8988T (cell line): ENCODE results near the gene SBF2.
A peak's percentile ranks its signal among the peaks of the same experiment; 100 is the strongest.

Source experiments
- DNase-seq: peaks from one replicate; pipeline ENCODE4 v3.0.0; 2011

Gene SBF2

DNA sequence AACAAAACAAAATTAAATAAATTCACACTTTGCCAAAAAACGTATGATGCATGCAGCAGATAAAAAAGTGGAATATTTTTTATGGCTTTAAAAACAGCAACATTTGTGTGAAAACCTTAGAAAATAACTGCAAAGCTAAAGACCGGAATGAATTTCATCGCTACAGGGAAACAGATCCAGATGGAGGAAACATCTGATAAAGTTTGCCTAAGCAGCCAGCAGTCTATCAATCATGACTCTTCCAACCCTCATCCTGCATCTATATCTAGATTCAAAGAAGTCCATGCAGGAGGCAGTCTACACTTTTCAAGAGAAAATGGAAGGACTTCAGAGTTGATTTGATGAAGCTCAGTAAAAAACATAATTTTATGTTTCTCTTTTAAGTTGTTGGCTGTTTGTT is 503.3 kb downstream of the SBF2 start:
- DNase-seq, result no peak

DNA sequence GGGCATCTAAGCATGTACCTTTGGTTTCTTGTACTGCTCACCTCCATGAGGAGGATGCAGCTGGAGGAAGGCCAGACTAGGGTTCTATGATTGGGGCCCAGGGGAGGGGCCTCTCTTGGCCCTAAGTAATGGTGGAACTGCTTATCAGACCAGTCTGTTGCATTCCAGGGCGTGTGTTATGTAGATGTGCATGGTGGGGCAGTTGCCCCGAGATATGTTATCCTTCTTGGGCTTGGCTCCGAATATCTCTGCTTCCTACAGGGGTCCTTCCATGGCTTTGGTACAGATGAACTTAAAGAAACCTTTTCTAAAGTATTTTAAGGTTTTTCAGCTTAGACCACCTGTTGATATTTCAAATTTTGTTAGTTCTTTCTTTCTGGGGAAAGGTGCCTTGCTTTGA is 504.1 kb downstream of the SBF2 start:
- no peak for DNase-seq

DNA sequence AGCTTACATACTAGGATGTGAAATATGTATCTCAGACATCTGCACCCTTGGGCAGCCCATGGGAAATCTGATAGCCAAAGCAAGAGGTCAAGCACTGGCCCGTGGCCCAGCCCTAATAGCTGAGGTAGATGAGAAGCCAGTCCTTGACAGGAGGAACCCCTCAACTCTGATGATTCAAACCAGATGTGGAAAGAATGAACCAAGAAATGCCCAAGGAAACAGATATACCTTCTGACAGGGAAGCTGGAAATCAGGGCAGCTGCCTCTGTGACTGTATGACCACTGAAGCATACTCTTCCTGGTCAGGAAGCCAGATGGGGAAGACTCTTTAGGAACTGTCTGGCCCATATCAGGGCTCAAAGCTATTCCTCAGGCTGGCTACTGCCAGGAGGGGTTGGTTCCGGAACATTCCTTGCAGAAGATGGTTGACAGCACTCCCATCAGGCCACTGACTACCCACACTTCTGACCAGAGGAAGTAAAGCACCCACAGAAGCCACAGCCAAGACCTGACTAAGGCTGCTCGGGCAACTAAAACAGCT is 506.0 kb downstream of the SBF2 start:
- DNase-seq, result no peak

DNA sequence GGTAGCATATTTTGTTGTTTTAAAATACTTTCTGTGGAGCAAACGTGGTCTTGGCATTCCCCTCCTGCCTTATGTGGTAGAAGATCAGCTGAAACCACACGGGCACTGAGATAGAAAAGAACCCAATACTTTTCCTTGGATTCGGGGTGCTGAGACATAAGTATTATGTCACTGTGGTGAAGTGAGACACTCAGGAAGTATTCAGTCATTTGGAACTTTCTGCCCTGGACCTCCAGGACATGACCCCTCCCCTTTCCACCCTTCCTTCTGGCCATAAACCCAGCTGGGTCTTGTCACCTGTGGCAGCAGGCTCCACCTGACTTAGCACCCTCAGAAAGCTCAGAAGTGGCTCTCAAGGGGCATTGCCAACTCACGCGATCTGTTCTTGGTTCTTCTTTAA is 506.8 kb downstream of the SBF2 start:
- DNase-seq, result no peak

DNA sequence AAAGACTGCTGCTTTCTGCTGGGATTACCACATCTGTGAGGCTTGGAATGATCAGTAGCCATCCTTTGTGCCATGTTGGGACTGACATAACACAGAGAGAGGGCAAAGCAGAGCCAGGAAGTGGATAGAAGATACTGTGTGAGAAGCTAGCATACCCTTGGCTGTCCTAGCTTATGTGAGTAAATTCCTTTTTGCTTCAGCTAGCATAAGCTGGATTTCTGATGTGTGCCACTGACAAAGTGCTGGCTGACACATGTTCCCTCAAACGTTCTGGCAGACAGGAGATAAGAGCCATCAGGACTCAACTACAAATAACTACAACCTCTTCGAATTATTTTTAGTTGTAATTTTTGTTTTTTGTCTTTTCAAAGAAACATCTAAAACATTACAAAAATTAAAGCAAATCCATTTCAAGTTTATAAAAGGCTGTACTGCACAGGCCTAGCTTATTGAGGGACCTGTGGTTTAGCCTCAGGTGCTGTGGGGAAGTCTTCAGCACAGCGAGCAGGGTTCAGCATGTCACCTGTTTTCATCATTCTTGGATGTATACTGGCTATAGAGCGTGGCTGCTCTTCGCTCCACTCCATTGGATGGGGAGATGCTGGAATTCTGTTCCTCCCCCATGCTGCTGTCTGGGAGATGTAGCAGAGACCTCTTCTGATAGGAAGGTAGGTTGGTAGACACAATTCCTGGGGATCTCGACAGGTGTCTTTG is 509.3 kb downstream of the SBF2 start:
- DNase-seq, result no peak

DNA sequence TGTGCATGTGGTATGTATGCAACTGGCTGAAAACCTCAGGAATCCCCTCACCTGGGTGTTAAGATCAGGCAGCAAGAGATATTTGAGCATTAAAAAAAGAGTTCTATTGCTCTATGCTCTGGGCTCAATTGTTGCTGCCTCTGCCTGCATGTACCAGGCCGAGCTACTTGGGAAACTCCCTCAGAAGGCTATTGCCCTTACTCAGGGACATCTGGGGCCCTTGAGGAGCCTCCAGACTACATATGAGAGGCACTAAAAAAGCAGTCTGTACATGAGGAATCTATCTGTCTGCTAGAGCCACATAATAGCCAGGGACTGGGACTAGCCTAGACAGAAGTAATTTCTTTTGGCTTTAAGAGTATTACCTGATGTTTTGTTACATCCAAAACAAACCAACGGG is 510.0 kb downstream of the SBF2 start:
- DNase-seq, result no peak

DNA sequence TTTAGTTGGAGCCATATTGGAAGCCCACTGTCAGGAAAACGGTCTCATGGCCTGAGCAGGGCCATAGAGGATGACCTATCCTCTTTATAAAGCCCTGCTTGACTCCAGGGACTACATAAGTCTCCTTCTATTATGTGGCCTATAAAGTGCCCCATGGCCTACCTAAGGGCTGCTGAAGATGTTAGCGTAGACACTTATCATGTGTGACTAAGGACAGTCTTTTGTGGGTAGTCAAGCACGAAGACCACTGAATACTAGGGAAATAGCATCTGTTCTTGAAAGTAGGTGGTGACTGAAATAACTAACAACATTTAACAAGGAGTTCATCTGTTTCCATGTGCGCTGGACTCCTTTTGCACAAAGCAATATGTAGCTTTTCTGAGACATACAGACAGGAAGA is 513.1 kb downstream of the SBF2 start:
- DNase-seq, result no peak

DNA sequence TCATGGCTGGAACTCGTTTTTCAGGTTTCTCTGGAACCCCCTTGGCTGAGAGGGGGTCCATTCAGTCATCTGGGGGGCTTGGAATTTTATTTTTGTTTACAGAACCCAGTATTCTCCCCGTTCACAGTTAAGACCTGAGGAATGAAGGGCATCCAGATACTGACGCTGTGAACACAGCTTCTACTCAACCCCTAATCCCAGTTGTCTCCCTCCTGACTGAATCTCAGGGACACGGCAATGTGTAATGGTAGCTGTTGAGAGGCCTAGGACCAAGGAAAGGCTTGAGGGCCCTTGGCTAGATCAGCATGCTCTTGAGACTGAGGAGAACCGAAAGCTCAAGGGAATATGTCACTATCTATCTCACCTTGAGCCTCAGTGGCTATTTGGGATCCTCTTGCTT is 516.5 kb downstream of the SBF2 start:
- DNase-seq, result no peak

DNA sequence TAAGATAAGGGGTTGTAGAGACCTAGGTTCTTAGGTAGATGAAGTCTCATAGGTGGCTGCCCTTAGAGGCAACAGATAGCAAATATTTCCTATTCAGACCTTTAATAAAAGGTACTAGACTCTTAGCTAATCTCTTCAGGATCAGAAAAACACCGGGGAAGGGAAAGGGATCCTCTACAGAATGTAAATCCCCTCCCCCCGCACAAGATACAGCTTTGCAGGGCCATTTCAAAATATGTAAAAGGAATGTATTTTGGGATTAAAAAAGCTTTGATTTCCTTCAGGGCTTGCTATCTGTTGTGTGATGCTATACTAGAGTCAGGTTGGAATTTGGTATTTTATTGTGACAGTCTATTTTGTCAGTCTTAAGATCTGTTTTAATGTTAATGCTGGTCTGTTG is 517.0 kb downstream of the SBF2 start:
- no peak for DNase-seq

DNA sequence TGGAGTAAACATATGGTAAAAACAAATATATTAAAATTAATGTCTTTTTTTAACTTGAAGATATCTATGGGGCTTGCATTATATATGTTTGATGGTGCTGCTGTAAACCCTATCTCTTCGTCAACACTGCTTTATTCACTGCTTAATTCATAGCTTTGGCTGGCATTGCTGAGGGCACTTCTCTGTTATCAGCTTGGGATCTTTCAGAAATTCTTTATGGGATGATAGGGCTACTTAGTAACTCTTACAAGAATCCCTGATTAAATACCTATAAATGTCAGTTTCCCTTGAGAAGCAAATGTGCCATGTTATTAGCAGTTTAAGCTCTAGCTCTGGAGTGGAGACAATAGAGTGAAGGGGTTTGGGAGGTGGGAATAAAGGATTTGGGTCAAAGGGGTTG is 517.8 kb downstream of the SBF2 start:
- DNase-seq, result no peak

DNA sequence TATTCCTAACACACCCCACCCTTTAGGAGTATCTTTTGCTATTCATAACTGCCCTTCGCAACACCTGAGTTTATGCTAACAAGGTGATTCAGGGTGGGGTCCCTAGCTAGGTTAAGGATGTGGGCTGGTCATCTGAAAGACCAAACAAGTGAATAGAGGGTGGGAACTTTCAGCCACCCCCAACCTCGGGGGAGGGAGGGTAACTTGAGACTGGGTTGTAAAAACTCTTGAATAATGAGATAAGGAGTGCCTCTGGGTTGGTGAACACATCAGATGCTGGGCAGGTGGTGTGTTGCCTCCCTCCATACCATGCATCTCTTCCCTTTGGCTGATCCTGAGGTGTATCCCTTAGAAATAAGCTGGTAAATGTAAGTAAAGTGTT is 518.6 kb downstream of the SBF2 start:
- no peak for DNase-seq

DNA sequence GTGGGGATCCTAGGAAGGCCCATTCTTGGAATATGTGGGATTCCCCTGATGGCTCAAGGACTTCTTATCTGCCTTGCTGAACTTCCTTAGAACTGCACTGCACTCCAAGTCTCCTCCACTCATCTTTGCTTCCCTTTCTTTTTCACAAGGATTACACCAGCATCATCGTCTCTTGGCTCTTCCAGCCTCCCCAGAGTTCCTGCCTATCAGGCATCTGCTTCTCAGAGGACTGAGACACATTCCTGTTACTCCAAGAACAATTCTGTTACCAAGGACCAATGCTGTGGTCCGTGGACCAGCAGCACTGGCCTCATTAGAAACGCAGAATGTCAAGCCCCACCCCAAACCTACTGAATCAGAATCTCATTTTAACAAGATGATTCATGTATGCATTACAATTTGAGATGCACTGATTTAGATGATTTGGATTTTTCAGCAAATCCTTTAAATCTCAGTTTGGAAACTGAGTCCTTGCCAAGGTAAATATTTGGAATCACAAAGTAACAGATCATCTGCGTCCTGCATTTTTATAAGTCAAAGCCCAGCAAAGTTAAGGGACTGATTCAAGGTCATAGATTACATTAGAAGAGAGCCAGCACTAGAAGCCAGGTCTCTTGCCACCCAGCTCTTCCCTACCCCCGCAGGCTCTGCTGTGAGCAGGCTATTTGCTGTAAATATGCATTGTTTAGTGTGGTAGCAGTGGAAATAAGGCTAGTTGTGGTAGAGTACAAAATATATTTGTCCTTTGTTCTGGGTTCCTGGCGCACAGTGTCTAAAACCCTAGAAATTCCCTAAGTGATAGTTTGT is 519.2 kb downstream of the SBF2 start:
- no peak for DNase-seq

DNA sequence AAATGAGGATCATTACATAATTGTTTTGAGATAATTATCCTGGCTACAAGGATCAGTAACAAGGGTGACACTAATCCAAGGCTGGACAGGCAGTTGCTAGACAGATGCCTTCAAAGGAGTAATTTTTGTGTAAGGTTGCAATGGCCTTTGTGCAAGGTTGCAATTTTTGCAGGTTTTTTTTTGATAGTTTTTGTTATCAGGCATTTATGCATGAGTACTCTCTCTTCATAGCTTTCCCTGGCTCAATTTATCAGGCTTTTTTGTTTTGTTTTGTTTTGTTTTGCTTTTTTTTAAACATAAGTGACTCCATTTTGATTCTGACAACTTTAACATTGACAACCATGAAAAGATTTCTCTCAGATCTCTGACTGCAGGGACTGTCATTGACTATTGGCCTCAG is 519.9 kb downstream of the SBF2 start:
- DNase-seq, result no peak

DNA sequence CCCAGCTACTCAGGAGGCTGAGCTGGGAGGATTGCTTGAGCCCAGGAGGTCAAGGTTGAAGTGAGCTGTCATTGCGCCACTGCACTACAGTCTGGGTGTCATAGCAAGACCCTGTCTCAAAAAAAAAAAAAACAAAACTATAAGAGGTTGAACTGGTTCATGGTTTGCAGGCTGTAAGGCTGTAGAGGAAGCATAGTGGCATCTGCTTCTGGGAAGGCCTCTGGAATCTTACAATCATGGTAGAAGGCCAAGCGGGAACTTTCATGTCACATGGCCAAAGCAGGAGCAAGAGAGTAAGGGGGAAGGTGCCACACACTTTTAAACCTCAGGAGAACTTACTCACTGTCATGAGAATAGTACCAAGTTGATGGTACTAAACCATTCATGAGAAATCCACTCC is 520.5 kb downstream of the SBF2 start:
- DNase-seq, result no peak

DNA sequence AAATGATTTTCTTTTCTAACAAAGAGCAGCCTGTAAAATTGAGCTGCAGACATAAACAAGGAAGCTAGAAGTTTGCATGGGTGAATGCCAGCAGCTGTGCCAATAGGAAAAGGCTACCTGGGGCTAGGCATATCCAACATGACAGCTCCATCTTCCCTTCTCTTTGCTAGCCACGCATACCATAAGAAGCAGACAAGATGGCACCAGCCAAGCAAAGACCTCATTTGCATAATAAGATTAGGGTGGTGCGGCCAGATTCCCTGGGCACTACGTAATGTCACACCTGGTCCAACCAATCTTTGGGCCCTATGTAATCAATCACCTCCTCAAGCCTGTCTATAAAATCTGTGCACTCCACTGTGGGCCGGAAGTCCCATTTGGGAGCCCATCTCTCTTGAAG is 521.8 kb downstream of the SBF2 start:
- no peak for DNase-seq

DNA sequence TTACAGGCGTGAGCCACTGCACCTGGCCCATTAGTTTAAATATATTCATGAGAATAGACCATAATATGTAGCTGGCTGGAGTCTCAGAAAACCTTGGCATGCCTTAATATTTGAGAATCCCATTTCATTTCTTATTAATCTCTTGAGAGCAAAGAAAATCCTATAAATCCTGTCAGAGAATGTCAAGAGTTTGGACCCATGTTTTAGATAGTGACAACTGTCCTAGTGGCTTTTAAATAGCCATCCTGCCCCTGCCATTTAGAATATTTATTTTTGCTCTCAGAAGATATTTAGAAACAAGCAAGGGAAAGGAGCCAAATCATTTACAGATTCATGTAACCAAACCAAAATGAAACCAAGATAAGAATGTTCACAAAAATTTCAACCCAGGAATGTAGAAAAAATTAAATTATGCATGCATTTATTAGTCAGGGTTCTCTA is 522.9 kb downstream of the SBF2 start:
- no peak for DNase-seq

DNA sequence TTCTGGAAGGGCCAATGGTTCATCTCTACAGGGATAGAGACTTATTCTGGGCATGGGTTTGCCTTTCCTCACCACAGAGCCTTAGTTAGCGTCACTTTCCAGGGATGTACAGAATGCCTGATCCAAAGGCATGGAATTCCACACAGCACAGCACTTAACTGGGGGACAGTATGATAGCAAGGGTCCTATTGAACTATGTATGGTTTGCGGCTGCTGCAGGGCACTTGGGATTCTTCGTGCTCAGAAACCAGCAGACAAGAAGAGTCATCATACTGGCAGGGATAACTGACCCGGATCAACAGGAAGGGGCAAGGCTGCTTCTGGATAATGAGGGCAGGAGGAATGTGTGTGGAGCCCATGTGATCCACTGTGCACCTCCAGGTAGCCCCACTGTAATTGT is 524.4 kb downstream of the SBF2 start:
- DNase-seq, result no peak

DNA sequence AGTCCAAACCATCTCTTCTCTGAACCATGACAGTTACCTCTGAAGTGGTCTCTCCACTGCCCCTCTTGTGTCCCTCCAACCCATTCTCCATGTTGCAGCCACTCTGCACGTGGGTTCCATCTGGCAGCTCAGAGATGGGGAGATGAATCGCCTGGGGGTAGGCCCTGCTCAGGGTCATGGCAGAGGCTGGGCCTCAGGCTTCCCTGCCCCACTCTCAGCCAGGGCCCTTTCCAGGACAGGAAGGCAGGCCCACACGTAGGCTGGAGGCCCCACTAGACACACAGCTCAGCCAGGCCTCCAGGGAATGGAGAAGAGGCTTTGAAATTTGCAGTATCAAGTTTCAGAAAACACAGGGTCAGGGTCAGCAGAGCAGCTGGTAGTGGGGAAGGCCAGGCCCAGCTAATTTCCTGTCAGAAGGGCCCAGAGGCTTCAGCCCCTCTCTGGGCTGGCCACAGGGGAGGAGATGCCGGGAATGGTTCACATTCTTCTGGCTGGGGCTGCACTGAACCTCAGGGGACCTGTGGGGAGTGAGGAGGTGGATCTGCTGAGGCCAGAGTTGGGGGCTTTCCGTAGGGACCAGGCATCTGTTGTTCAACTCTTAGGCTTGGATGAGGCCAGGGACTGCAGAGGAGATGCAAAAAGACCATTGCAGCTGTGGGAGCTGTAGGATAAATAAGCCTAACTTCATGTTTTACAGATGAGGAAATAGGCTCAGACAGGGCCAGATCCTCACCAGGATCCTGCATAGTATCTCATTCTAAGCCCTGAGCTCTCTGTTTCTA is 528.5 kb downstream of the SBF2 start:
- no peak for DNase-seq

DNA sequence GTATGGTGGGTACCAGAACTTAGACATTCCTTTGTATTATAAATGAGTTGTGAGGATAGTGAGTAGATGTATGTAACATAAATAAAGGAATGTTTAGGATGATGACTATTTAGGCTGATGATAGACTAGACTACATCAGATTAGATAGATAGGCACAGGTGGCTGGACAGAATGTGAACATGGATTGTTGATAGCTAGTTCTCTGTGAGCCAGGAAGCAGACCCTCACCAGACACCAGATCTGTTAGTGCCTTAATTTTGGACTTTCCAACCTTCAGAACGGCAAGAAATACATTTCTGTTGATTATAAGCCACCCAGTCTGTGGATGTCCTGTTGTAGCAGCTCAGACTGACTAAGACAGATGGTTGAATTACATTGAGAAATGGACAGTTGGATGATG is 530.7 kb downstream of the SBF2 start:
- no peak for DNase-seq

DNA sequence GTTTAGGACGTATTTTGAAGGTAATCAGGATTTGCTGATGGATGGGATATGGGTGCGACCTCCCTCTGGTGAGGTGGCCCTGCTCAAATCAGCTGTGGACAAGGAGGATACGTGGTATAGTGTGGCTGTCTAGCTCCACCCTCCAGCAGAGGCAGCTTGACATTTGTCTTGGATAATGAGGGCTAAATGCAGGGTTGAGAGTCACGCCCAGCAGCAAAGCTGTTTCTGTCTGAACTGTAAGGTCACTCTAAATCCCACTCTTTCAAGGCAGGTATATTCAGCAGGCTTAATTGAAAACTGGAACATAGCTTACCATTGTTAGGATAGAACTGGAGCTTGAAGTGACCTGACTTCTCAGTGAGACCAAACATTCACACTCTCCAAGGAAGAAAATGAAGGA is 531.5 kb downstream of the SBF2 start:
- no peak for DNase-seq

DNA sequence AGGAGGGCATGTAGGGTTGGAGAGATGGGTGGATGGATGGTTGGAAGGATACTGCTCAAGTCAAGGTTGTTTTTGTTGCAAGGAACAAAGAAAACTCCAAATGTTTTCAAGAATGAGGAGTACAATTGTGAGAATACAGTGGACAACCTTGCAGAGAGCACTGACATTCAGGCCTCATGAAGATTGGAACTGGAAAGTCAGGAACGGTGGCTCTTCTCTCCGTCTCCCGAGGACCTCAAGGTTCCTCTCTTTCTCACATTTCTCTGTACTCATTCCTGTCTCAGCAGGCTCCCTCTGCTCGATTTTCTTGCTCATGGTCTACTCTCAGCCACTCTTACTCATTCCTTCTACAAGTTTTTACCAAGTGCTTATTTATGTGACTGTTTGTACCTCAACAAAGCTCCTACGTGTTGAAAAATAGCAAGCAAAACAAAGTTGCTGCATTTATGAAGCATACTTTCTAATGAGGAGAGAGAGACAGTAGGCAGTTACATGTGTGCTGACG is 532.5 kb downstream of the SBF2 start:
- DNase-seq, result no peak

DNA sequence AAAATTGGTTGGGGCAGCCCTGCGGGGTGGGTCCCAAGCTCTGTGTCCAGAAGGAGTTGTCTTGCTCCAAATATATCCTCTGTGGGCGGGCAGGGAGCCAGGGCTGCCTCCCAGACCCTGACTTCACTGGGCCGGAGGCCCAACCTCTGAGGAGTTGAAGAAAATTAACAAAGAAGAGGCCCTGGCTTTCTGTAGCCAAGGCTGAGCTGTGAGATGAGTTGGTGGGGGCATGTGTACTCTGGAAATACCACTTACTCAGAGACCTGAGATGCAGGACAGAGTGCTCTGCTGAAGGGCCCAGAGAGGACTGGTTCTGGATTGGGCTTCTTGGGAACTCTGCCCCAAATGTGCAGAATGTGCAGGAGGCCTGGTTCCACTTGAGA is 533.8 kb downstream of the SBF2 start:
- DNase-seq, result no peak

DNA sequence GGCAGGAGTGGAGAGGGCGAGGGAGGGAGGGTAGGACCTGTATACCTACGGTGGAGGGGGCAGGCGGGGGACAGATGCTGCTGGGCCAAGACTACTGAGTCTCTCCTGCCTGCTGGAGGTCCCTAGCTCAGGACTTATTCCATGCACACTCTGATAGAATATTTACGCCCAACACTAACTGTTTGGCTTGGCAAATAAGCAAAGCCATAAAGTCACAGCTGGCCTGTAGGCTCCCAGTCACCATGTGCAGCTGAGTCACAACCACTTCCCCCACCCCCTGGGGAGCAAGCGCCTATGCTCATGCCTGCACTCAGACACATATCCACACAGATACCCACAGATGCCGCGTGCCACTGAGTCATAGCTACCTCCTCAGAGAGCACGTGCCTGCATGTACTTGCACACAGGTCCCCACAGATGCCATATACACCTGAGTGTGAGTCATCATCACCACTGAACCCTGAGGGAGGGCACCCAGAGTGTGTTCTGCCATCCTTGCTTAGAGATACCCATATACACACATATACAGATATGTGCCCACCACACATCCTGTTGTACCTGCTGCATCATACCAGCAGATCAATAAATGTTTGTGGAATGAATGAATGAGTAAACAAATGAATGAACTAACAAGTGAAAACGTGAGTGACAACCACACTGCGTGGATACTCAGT is 534.4 kb downstream of the SBF2 start:
- peak; percentile 94 for DNase-seq
